Endodermal cell (in vitro differentiated cells): ENCODE results near the gene ING2. TPM values are rescaled to one million over a fixed set of nuclear protein-coding genes. Genes with fewer than 3 reads are reported as not detected.
A peak's percentile ranks its signal among the peaks of the same experiment; 100 is the strongest.

Experiments
- DNase-seq: peaks from one replicate; pipeline ENCODE4 v3.0.0-alpha.2; 2017
- H3K27ac ChIP-seq: 2 replicates; pipeline ENCODE4 v1.5.1; 2013; ENCODE audit warnings: mild to moderate bottlenecking, low read depth, low read length, moderate library complexity
- H3K27me3 ChIP-seq: 2 replicates; pipeline ENCODE4 v1.6.1; 2013; ENCODE audit warnings: mild to moderate bottlenecking, low read length, moderate library complexity; ENCODE audit not compliant: insufficient read depth, control insufficient read depth, poor library complexity, severe bottlenecking
- H3K36me3 ChIP-seq: 2 replicates; pipeline ENCODE4 v1.7.0; 2013; ENCODE audit warnings: mild to moderate bottlenecking, low read length, moderate library complexity; ENCODE audit not compliant: control insufficient read depth, insufficient read depth
- H3K4me1 ChIP-seq: one replicate; pipeline ENCODE4 v1.7.0; 2013; ENCODE audit warnings: low read length; ENCODE audit not compliant: control insufficient read depth, insufficient read depth
- H3K4me3 ChIP-seq: 2 replicates; pipeline ENCODE4 v1.5.1; 2013; ENCODE audit warnings: mild to moderate bottlenecking, low read length, moderate library complexity
- H3K9ac ChIP-seq: 2 replicates; pipeline ENCODE4 v1.6.1; 2013; ENCODE audit warnings: mild to moderate bottlenecking, low read length, moderate library complexity; ENCODE audit not compliant: poor library complexity, severe bottlenecking; ENCODE audit errors: extremely low read depth
- H3K9me3 ChIP-seq: 2 replicates; pipeline ENCODE4 v1.6.1; 2013; ENCODE audit warnings: mild to moderate bottlenecking, low read length, moderate library complexity; ENCODE audit not compliant: control insufficient read depth
- H3K27ac Mint-ChIP-seq: 2 replicates; pipeline ENCODE4 v1.8.0; 2020; ENCODE audit warnings: mixed read lengths
- H3K27me3 Mint-ChIP-seq: 2 replicates; pipeline ENCODE4 v1.8.0; 2021; ENCODE audit warnings: mild to moderate bottlenecking, mixed read lengths; ENCODE audit not compliant: insufficient read depth
- H3K36me3 Mint-ChIP-seq: 2 replicates; pipeline ENCODE4 v1.8.0; 2020; ENCODE audit warnings: low read depth, mixed read lengths
- H3K4me1 Mint-ChIP-seq: 2 replicates; pipeline ENCODE4 v1.8.0; 2020; ENCODE audit warnings: mixed read lengths
- H3K4me3 Mint-ChIP-seq: 2 replicates; pipeline ENCODE4 v1.8.0; 2020; ENCODE audit warnings: mild to moderate bottlenecking, moderate library complexity, mixed read lengths
- H3K9me3 Mint-ChIP-seq: 2 replicates; pipeline ENCODE4 v1.8.0; 2020; ENCODE audit warnings: mild to moderate bottlenecking, mixed read lengths
- WGBS, 2 experiments: methylation state at CpG; one replicate each; pipeline versions ENCODE4 v1.1.5 to v1.1.7; 2013; ENCODE audit warnings: missing lambda C conversion rate in 2 of 2, mixed read lengths in 1 of 2; ENCODE audit not compliant: insufficient coverage in 1 of 2, insufficient read length in 1 of 2; 5-methylcytosine and 5-hydroxymethylcytosine counted together
- total RNA-seq, 2 donors: library from RNA; stranded (reverse); fragmentation: NEBNext Ultra II Directional in 1 of 2; extraction: Animal tissue kit (Norgen Biotek cat#: 25700) in 1 of 2; gene quantifications; 2 replicates in 1 of 2; 3 replicates in 1 of 2; pipeline ENCODE4 v1.2.1, GENCODE V29; 2021
- TF ChIP-seq, protein P1 (sequence below): fragments of 200-600 bp; sonication (generic); conservative IDR thresholded peaks from 2 replicates; pipeline ENCODE4 v1.5.0; 2021; ENCODE audit warnings: antibody characterized with exemption, mild to moderate bottlenecking

ING2 gene
- total RNA-seq, 2 donors from 2014 or later, result 16.9 to 19.8 TPM

DNA sequence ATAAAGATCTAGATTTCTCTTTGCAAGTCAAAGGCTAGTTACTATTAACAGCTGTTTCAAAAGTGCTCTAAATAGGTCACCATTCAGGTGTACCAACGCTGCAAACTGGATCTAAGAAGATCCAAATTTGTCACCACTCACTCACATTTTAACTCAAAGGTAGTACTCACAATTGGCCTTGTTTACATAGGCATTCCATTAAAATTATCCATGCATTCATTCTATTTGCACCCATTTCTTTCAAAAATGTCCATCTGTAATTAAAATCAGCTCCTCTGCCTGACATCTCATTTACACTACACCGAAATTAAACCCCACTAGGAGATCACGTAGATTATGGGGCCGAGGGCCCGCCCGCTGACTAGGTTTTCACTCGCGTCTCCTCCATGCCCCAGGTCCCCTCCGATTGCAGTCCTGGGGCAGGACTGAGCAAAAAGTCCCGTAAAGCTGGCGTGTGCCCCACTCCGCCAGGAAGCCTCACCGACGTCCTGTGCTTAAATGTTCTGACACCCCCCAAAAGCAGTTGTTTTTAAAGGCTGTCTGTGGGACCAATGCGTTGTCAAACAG lies 1.3 kb upstream of the ING2 start:
- no peaks in the 10 kb centered on the region for H3K9me3 ChIP-seq
- Mint-ChIP-seq H3K4me1 (peaks cover 16% of the 10 kb centered on the region), H3K27me3 (no peaks in the 10 kb centered on the region), H3K4me3 (peak overlapping the region; percentile 94), H3K27ac (peak overlapping the region; percentile 96), H3K36me3 (no peaks in the 10 kb centered on the region), H3K9me3 (no peaks in the 10 kb centered on the region)
- H3K36me3 ChIP-seq, result no peaks in the 10 kb centered on the region
- H3K27ac ChIP-seq, result peak overlapping the region; percentile 85
- WGBS, 2 experiments, result 0% methylated on average over 13 to 15 of the region's 15 CpGs
- no peak for DNase-seq
- TF ChIP-seq, protein P1, sequence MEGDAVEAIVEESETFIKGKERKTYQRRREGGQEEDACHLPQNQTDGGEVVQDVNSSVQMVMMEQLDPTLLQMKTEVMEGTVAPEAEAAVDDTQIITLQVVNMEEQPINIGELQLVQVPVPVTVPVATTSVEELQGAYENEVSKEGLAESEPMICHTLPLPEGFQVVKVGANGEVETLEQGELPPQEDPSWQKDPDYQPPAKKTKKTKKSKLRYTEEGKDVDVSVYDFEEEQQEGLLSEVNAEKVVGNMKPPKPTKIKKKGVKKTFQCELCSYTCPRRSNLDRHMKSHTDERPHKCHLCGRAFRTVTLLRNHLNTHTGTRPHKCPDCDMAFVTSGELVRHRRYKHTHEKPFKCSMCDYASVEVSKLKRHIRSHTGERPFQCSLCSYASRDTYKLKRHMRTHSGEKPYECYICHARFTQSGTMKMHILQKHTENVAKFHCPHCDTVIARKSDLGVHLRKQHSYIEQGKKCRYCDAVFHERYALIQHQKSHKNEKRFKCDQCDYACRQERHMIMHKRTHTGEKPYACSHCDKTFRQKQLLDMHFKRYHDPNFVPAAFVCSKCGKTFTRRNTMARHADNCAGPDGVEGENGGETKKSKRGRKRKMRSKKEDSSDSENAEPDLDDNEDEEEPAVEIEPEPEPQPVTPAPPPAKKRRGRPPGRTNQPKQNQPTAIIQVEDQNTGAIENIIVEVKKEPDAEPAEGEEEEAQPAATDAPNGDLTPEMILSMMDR, result no peak
- no peaks in the 10 kb centered on the region for H3K4me1 ChIP-seq
- H3K9ac ChIP-seq, result peak overlapping the region; percentile 64
- peak overlapping the region; percentile 93 for H3K4me3 ChIP-seq
- H3K27me3 ChIP-seq, result no peaks in the 10 kb centered on the region

DNA sequence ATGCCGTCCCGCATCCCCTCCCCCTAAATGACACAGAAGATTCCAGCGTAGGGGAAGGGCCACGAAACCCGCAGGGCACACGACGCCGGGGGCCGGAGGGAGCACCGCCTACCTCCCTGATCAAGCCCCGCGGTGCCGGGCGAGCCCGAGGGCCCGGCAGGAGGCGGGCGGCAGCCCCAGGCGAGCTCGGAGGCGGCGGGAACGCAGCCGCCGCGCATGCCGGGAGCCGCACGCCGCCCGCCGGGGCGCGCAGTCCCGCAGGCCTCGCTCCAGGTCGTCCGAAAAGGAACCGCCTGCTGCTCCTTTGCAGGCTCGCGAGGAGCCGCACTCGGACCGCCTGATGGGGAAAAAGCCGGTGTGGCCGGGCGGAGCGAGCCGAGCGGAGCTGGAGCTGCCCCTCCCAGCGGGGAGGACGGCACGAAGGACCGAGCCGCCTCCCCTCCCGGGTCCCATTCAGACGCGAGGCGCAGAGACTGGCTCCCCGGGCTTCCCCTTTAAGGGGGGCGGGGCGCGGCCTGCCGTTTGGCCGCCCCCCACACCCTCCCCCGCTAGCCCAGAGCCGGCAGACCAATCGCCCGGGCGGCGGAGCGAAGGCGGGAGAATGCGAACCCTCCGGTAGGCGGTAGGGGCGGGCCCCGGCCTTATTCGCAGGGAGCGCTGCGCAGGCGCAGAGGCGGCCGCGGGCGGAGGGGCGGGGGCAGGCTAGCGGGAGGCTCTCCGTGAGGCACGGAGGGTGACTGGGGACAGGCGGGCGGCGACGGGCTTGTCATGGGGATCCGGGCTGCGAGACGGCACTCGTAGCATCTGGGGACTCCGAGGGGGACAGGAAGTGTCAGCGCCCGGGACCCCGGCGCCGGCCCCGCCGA lies 561 bp upstream of the ING2 start:
- Mint-ChIP-seq H3K36me3 (no peaks in the 10 kb centered on the region), H3K4me1 (peaks cover 16% of the 10 kb centered on the region), H3K9me3 (no peaks in the 10 kb centered on the region), H3K27ac (peak overlapping the region; percentile 96), H3K4me3 (peak overlapping the region; percentile 94), H3K27me3 (no peaks in the 10 kb centered on the region)
- Histone ChIP-seq H3K27me3 (no peaks in the 10 kb centered on the region), H3K9ac (peak overlapping the region; percentile 79), H3K27ac (peak overlapping the region; percentile 90), H3K4me3 (peak overlapping the region; percentile 93), H3K4me1 (no peaks in the 10 kb centered on the region), H3K9me3 (no peaks in the 10 kb centered on the region), H3K36me3 (no peaks in the 10 kb centered on the region)
- DNase-seq, result peak; percentile 99
- WGBS, 2 experiments, result 0% methylated on average over 7 to 106 of the region's 106 CpGs
- TF ChIP-seq, protein P1, result peak; percentile 34

DNA sequence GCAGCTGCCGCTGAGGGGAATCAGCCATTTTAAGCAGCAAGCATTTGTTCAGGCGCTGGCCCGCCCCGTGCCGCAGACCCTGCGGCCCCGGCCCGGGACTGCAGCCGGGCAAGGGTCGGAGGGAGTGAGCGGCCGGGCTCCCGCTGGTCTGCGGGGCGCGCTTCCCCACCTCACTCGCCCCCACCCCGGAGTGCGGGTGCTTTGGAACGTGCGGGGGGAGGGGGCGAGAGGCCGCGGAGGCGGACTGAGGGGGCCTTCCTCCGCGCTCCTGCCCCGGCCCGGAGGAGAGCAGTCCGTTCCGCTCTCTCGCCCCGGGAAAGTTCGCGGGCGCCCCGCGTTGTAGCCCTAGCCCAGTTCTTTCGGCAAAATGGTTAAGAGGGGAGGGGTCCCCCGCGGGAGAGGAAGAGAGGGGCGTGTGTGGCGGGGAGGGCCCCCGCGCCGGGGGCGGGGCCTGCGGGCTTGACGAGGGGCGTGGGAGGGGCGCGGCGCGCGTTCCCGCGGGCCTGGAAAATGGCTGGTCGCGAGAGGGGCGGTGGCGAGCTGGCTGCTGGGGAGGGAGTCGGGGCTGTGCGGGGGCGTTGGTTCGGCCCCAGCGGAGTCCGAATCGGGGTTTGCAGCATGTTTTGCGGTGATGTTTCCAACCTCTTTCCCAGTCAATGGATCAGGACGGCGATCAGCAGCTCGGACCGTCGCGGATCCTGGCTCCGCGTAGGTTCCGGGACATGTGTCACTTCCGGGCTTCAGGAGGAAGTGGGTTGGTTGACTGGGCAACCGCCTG lies 942 bp downstream of the ING2 start:
- peak overlapping the region; percentile 93 for H3K4me3 ChIP-seq
- peak overlapping the region; percentile 79 for H3K9ac ChIP-seq
- no peaks in the 10 kb centered on the region for H3K27me3 ChIP-seq
- H3K36me3 ChIP-seq, result peaks cover 8% of the 10 kb centered on the region
- DNase-seq, result peak; percentile 95
- no peaks in the 10 kb centered on the region for H3K4me1 ChIP-seq
- H3K27ac ChIP-seq, result peak overlapping the region; percentile 90
- Mint-ChIP-seq H3K27ac (peak overlapping the region; percentile 97), H3K4me1 (peaks cover 16% of the 10 kb centered on the region), H3K4me3 (peak overlapping the region; percentile 94), H3K27me3 (no peaks in the 10 kb centered on the region), H3K9me3 (no peaks in the 10 kb centered on the region), H3K36me3 (peaks cover 8% of the 10 kb centered on the region)
- TF ChIP-seq, protein P1, result no peak
- no peaks in the 10 kb centered on the region for H3K9me3 ChIP-seq
- 0 to 1% methylated on average over 14 to 80 of the region's 80 CpGs for WGBS, 2 experiments
